Measurements from ENCODE around the gene ASS1. TPM values are rescaled to one million over a fixed set of nuclear protein-coding genes. Genes with fewer than 3 reads are reported as not detected.

Gene ASS1
- total and polyA plus RNA-seq, 2 donors (not counting 1 experiment from before 2014, with no cell fraction given), result 44.7 to 223 TPM

GRCh38 chr9:130530938-130531337 is 86.2 kb downstream of the ASS1 start:
- no peak overlapping the region for H3K27ac ChIP-seq (ENCODE audit: insufficient read depth, low read length)
- no peaks in the 10 kb centered on the region for H3K79me2 ChIP-seq (ENCODE audit: control insufficient read depth, insufficient read depth, low read length)
- H3K9ac ChIP-seq (ENCODE audit: insufficient read depth, low read length), result no peak overlapping the region
- DNase-seq (ENCODE audit: low read depth in 2 of 2), result peak; percentile 8 to 72
- H4K20me1 ChIP-seq (ENCODE audit: control insufficient read depth, extremely low read depth, insufficient read depth, low read length), result no peaks in the 10 kb centered on the region
- no peaks in the 10 kb centered on the region for H3K4me1 ChIP-seq (ENCODE audit: control insufficient read depth, extremely low read depth, insufficient read depth, low read length)
- no peaks in the 10 kb centered on the region for H3K9me3 ChIP-seq (ENCODE audit: control insufficient read depth, insufficient read depth, low read depth, low read length)
- H2AFZ ChIP-seq (ENCODE audit: low read length), result no peak overlapping the region
- TF ChIP-seq CTCF (conservative IDR thresholded peaks at IDR 0.05 in 1 of 2, IDR thresholded peaks at IDR 0.05 in 1 of 2; ENCODE audit: low read depth in 1 of 2, low read length in 2 of 2), result no peak
- TF ChIP-seq EZH2 (IDR thresholded peaks at IDR 0.05; ENCODE audit: low read length, missing control alignments), result no peak
- H3K4me2 ChIP-seq (ENCODE audit: extremely low read depth, insufficient read depth, low read length), result no peak overlapping the region
- H3K4me3 ChIP-seq (replicated peaks in 1 of 4; ENCODE audit: control extremely low read depth in 1 of 4, insufficient read depth in 1 of 4, low read depth in 3 of 4, low read length in 4 of 4), result no peak overlapping the region
- H3K36me3 ChIP-seq (ENCODE audit: control insufficient read depth, insufficient read depth, low read length), result no peaks in the 10 kb centered on the region
- H3K27me3 ChIP-seq (ENCODE audit: control insufficient read depth, insufficient read depth, low read length), result peaks cover 2% of the 10 kb centered on the region

- Histone ChIP-seq H3K9ac (ENCODE audit: insufficient read depth, low read length) (no peak overlapping the region), H2AFZ (ENCODE audit: low read length) (no peak overlapping the region), H3K4me2 (ENCODE audit: extremely low read depth, insufficient read depth, low read length) (no peak overlapping the region), H3K4me3 (replicated peaks in 1 of 4; ENCODE audit: control extremely low read depth in 1 of 4, insufficient read depth in 1 of 4, low read depth in 3 of 4, low read length in 4 of 4) (no peak overlapping the region), H4K20me1 (ENCODE audit: control insufficient read depth, extremely low read depth, insufficient read depth, low read length) (no peaks in the 10 kb centered on the region), H3K9me3 (ENCODE audit: control insufficient read depth, insufficient read depth, low read depth, low read length) (no peaks in the 10 kb centered on the region), H3K27ac (ENCODE audit: insufficient read depth, low read length) (no peak overlapping the region), H3K79me2 (ENCODE audit: control insufficient read depth, insufficient read depth, low read length) (no peaks in the 10 kb centered on the region), H3K36me3 (ENCODE audit: control insufficient read depth, insufficient read depth, low read length) (no peaks in the 10 kb centered on the region), H3K4me1 (ENCODE audit: control insufficient read depth, extremely low read depth, insufficient read depth, low read length) (peaks cover 2% of the 10 kb centered on the region), H3K27me3 (ENCODE audit: control insufficient read depth, insufficient read depth, low read length) (peaks cover 2% of the 10 kb centered on the region)
- TF ChIP-seq CTCF (conservative IDR thresholded peaks at IDR 0.05 in 1 of 2, IDR thresholded peaks at IDR 0.05 in 1 of 2; ENCODE audit: low read depth in 1 of 2, low read length in 2 of 2), result no peak
- TF ChIP-seq EZH2 (IDR thresholded peaks at IDR 0.05; ENCODE audit: low read length, missing control alignments), result no peak
- DNase-seq (ENCODE audit: low read depth in 2 of 2), result no peak
Observed at GRCh38 chr9:130531670-130532069, 86.9 kb downstream of the ASS1 start.

GRCh38 chr9:130532426-130533080 is 87.8 kb downstream of the ASS1 start:
- peaks cover 2% of the 10 kb centered on the region for H3K27me3 ChIP-seq (ENCODE audit: control insufficient read depth, insufficient read depth, low read length)
- H3K9ac ChIP-seq (ENCODE audit: insufficient read depth, low read length), result no peak overlapping the region
- H3K79me2 ChIP-seq (ENCODE audit: control insufficient read depth, insufficient read depth, low read length), result no peaks in the 10 kb centered on the region
- DNase-seq (ENCODE audit: low read depth in 2 of 2), result no peak
- TF ChIP-seq EZH2 (IDR thresholded peaks at IDR 0.05; ENCODE audit: low read length, missing control alignments), result no peak
- no peak for TF ChIP-seq CTCF (conservative IDR thresholded peaks at IDR 0.05 in 1 of 2, IDR thresholded peaks at IDR 0.05 in 1 of 2; ENCODE audit: low read depth in 1 of 2, low read length in 2 of 2)
- no peaks in the 10 kb centered on the region for H3K36me3 ChIP-seq (ENCODE audit: control insufficient read depth, insufficient read depth, low read length)
- no peaks in the 10 kb centered on the region for H3K9me3 ChIP-seq (ENCODE audit: control insufficient read depth, insufficient read depth, low read depth, low read length)
- H3K4me3 ChIP-seq (replicated peaks in 1 of 4; ENCODE audit: control extremely low read depth in 1 of 4, insufficient read depth in 1 of 4, low read depth in 3 of 4, low read length in 4 of 4), result no peak overlapping the region
- no peak overlapping the region for H3K27ac ChIP-seq (ENCODE audit: insufficient read depth, low read length)
- no peak overlapping the region for H2AFZ ChIP-seq (ENCODE audit: low read length)
- H3K4me2 ChIP-seq (ENCODE audit: extremely low read depth, insufficient read depth, low read length), result no peak overlapping the region
- H3K4me1 ChIP-seq (ENCODE audit: control insufficient read depth, extremely low read depth, insufficient read depth, low read length), result peaks cover 2% of the 10 kb centered on the region
- H4K20me1 ChIP-seq (ENCODE audit: control insufficient read depth, extremely low read depth, insufficient read depth, low read length), result no peaks in the 10 kb centered on the region

Data from fibroblast of lung (primary cell).